ENCODE measurements around the gene PAFAH1B2.
"Not testable (repeated sequence)": the region's sequence is repeated elsewhere in the genome, so short reads cannot be mapped to it uniquely, and the experiment has no call there.

The PAFAH1B2 gene, protein sequence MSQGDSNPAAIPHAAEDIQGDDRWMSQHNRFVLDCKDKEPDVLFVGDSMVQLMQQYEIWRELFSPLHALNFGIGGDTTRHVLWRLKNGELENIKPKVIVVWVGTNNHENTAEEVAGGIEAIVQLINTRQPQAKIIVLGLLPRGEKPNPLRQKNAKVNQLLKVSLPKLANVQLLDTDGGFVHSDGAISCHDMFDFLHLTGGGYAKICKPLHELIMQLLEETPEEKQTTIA

DNA sequence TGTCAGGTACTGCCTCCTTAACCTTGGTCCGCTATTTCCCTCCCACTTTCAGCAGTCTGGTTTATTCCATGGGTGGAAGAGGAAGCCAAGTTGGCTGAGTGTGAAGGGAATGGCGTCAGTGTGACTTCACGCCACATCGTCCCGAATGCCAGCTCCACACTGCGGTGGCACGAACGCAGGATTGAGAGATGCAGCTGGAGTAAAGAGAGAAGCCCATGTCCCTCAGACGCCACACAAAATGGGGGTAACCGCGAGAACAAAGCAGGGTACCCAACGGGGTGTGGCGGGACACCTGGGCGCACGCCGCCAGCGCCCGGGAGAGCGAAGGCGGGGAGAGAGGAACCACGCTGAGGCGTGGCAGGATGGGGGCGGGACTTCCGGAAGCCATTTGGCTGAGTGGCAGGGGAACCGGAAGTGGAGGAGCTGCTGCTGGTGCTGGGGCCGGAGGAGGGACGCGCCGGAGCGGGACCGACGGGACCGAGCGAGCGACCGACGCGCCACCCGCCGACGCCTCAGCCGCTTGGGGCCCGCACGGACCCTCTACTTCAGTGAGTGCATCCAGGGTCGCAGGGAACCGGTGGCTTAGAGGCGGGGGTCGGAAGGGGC is at the start of gene PAFAH1B2:
TSS of gene PAFAH1B2 (plus strand) at position 417 of the 606 bp plus-strand sequence. CDS start 8,161 bp downstream, outside the sequence.
- DNase-seq = peak; percentile 98

DNA sequence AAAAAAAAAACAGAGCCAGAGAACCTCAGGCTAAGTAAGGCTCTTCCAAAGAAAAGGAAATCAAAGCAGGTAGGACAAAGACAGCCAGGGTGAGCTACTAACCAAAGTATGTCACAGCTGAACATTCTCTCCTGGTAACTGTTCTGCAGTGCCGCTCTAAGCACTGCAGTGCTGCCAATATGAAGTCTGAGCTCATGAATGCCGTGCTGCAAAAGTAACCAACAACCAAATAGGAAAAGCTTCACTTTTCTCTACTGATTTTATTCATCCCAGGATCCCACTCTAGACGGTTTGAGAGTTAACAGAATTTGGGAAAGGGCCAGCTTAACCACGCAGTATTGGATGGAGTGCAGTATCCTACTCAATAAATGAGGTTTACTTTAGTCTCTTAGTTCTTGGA is 49.3 kb upstream of the PAFAH1B2 start:
- no peak for DNase-seq

DNA sequence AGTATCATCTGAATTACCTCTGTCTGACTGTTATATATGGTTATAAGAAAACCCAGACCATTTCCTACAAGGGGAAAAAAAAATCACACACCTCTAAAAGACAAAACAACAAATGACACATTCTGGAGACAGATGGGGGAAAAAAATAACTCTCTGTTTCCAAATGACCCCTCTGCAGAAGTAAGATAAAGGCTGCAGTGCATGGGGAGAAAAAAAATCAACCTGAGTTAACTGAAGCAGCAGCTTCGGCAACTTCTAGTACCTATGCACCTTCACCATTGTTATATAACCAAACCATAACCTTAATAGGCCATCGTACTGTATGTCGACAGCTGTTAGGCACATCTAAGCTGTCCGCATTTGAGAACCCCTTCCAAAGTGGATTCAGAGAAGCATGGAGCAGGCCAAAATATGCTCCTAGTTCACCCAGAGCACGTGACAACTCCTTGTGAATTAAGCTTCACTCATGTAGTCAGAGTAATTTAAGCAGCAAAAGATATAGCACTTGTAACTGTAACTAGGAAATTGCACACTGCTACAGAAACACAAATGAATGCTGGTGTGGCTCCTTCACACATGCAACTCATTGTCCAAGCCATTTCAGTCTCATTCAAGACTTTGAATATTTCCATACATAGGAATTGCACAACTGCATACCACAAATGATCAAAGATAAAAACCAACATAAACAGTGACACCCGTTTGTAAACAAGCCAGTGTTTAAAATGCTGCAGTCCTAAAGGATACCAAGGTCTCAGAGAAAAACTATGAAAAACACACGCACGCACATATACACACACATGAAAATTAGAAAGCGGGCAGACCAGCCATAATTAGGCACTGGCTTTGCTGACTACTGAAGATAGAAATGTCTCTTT is 48.6 kb upstream of the PAFAH1B2 start:
- DNase-seq = no peak

DNA sequence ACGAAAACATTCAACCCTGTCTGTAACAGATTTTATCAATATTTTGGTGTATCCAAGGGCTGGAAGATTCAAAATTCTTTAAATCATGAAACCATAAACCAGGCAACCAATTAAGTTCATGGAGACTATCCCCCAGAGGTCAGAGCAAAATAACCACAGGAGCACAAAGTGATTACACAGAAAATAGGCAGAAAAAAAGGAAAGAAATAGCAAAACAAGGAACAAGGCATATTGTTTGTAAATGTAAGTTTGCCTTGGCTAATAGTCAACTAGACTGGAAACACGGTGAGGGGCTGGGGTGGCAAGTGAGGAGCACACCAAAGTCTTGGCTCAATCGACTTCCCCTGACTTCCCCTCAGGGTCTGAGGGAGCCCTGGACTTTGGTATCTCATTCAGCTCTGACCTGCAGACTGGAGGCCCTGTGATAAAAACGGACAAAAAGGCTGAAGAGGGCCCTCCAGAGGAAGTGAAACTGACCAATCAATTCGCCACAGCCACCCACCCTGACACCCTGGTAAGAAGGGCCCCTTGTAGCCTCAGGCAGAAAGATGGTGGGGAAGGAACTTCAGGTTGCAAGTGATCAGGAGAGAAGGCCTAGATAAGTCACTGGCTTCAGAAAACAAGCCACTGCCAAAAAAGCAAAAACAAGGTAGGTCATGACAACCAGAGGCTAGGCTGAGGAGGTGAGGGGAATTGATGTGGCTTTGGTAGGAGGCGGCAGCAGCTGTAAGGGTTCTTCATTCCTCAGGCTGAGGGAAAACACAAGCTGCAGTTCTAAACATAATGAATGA is 47.7 kb upstream of the PAFAH1B2 start:
- DNase-seq = peak; percentile 65

DNA sequence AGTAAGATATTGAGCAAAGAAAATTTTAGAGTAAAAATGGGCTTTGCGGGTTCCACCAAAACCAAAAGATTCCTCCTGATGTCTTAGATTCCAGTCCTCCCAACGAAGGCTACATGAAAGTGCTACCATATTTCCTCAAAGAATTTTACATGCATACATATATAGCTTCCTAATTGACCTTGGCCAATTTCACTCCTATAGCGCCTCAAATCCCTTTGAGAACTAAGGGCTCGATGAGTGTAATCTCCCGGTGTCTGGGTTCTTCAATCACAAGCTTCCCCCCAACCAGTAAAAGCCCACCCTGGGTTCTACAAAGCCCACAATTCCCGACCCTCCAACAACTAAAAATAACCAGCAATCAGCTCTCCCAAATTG is 47.1 kb upstream of the PAFAH1B2 start:
- no peak for DNase-seq

DNA sequence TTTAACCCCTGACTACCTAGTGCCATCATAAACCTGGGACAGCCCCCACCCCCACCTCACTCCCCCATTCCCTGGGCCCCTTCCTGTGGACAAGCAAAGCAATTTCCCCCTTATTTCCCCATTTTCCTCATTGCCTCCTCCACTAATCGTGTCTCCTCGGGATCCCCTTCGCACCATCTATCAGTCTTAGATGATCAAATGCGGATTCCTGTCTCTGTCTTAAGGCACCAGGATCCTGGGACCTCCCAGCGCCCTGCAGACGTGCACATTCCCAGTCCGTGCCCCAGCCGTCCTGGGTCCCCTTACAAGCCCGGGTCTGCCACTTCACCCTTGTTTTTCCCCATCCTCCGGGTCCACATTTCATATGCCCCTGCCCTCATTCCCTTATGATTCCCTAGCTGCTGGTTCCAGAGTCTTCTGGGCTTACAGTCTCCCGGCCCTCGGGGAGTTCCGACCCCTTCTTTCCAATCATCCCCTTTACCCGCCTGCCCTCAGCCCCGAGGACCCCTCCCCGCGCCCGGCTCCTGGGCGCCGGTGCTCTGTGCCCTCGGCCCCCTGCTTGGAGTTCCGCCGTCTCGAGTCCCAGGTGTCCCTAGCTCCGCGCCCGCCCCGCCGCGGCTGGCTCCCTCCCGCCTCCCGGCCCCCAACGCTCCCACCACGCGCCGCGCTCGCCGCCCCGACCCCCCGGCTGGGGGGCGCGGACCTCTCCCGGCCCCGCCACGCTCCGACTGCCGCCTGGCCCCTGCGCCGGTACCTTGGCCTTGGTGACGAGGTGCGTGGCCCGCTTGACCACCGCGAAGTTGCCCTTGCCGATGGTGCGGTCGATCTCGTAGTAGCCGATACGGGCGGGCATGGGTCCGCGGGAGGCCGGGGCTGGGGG is 46.5 kb upstream of the PAFAH1B2 start:
- DNase-seq = peak; percentile 79

DNA sequence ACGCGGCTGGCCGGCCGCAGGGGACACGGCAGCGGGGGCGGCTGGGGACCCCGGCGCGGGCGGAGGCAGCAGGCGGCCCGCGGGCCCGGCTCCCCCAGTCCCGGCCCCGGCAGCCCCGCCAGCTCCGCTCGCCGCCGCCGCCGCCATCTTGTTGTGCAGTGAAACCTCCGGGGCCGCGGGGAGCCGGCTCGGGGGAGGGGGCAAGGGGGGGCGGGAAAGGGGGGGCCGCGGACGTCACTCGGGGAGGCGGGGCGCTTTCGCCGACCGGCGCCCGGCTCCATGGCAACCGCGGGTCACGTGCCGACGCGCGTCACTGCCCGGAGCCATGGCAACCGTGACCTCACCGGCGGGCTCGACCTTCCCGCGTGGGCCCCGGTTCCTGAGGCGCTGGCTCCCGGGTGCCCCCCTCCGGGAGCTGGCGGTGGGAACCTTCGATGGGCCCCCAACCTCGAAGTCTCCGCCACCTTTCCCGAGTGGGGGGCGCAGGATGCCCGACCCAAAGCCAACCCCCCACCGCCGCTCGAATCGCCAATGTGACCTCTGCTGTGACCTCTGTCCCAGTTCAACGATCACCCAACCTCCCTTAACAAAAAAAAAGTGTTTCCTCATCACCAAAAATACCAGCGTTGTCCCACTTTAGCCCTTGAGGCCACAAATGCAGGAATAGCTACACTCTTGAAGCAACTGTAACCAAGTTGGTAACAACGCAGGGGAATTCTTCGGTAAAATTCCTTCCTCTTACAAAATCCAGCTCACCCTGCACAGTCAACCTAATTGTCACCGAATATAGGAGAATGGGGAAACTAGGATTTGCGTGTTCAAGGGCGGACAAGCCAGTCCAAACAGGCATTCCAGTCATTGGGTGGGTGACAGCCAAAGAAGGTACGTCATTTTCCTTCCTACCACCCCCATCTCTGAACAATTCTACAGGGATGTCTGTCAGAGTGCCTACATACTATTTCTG is 45.5 kb upstream of the PAFAH1B2 start, which contains the start of gene SIK3:
TSS of gene SIK3 (minus strand) at position 160 of the 964 bp plus-strand sequence. CDS start at position 147, 13 bp downstream.
- DNase-seq = peak; percentile 97

DNA sequence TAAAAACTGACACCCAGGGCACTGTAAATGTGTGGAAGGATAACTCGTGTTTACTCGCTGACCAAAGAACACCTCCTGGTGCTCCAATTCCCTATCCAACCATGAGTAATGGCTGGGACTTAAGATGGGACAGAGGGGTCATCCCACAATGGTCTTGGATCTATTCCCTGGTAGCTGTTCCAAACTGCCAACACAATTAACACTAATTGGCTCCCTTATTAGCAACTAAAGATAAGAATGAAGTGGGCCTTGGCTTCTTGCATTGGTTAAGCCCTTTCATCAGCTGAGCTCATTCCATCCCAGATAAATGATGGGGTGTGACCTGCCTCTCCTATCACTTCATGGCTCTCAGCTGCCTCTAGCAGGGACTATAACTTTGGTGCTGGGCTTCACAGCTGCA is 44.4 kb upstream of the PAFAH1B2 start:
- no peak for DNase-seq

DNA sequence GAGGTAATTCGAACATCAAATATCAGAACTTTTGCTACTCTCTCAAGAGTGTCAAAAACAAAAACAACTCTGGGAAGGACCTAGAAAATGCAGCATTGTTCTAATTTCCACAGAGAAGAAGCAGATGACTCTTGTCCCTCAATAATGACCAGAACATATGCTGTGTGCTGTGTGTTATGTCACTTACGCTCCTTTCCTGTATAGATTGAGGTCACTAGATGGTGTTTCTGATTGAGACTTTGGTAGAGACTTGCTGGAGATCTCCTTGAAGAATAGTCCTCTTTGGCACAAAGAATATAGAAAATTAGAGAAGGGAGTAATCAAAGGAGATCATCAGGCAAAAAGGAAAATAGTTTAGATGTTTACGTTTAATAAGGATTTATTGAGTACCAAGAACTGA is 43.5 kb upstream of the PAFAH1B2 start:
- DNase-seq = no peak

DNA sequence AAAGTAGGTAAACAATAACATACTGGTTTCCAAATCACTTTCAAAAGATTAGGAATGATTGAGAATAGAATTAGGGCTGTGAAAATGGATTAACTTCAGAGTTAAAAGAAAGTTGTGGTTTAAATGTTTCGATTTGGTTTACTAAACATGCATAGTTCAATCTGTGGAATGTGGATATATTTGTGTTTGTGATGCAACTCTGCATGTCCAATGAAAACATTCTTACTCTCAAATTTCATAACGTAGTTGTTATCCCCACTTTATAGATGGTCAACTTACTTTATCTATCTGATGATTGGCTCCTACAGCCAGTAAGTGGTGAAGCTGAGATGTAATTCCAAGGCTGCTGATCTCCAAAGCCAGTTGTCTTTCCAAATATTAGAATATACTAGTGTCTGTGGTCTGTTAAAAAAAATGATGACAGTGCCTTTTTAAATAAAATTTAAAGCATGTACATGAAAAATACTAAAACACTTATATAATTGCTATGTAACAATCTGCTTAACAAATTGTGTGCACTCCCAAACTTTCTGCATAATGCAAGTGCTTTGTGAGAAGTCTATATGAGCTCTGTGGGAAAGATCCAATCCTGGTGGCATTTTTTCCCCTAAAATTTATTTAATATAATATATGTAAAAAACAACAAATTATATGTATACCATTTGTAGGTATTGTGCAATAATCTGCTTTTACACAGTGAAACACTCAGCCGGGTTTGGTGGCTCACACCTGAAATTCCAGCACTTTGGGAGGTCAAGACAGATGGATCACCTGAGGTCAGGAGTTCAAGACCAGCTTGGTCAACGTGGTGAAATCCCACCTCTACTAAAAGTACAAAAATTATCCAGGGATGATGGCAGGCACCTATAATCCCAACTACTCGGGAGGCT is 36.1 kb upstream of the PAFAH1B2 start:
- DNase-seq = no peak

DNA sequence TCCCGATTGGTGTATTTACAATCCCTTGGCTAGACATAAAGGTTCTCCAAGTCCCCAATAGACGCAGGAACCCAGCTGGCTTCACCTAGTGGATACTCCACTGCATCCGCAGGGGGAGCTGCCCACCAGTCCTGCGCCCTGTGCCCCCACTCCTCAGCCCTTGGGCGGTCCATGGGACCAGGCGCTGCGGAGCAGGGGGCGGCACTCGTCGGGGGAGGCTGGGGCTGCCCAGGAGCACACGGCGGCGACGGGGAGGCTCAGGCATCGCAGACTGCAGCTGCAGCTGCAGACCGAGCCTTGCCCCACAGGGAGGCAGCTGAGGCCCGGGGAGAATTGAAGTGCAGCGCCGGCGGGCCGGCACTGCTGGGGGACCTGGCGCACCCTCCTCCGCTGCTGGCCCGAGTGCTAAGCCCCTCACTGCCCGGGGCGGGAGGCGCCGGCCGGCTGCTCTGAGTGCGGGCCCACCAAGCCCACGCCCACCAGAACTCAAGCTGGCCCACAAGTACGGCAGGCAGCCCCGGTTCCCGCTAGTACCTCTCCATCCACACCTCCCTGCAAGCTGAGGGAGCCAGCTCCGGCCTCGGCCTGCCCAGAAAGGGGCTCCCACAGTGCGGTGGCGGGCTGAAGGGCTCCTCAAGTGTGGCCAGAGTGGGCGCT is 33.7 kb upstream of the PAFAH1B2 start:
- DNase-seq = no peak

DNA sequence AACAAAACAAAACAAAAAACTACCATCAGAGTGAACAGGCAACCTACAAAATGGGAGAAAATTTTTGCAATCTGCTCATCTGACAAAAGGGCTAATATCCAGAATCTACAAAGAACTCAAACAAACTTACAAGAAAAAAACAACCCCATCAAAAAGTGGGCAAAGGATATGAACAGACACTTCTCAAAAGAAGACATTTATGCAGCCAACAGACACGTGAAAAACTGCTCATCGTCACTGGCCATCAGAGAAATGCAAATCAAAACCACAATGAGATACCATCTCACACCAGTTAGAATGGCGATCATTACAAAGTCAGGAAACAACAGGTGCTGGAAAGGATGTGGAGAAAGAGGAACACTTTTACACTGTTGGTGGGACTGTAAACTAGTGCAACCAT is 31.6 kb upstream of the PAFAH1B2 start:
- not testable (repeated sequence) for DNase-seq

DNA sequence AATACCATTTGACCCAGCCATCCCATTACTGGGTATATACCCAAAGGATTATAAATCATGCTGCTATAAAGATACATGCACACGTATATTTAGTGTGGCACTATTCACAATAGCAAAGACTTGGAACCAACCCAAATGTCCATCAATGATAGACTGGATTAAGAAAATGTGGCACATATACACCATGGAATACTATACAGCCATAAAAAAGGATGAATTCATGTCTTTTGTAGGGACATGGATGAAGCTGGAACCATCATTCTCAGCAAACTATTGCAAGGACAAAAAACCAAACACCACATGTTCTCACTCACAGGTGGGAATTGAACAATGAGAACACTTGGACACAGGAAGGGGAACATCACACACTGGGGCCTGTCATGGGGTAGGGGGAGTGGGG is 31.1 kb upstream of the PAFAH1B2 start:
- DNase-seq = not testable (repeated sequence)

DNA sequence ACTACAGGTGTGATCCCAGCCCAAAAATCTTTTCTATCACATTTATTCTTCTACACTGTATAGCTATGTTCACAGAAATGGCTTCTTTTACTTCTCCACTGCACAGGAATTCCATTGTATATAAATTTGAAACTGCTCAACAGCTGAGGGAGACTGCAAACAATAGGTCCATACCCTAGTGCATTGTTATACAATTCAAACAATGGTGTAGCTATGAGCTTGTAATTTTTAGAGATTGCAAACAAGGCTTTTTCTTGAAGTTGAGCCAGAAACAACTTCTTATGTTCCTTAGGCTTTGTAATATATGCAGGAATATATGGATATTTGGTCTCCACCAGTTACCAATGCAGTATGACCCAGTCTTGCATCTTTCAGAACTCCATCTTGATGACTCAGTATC is 26.4 kb upstream of the PAFAH1B2 start:
- DNase-seq = no peak

DNA sequence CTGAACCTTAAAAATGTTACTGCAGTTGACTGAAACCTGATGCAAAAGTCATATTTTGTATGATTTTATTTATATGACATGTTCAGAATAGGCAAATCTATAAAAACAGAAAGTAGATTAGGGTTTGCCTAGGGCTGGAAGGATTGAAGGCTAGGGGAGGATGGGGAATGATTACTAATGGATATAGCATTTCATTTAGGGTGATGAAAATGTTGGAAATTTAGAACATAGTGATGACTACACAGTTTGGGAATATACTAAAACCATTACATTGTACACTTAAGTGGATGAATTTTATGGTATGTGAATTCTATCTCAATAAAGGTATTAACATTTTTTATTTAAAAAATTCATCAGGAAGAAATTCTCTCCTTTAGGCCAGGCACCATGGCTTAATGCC is 22.9 kb upstream of the PAFAH1B2 start:
- DNase-seq = no peak

DNA sequence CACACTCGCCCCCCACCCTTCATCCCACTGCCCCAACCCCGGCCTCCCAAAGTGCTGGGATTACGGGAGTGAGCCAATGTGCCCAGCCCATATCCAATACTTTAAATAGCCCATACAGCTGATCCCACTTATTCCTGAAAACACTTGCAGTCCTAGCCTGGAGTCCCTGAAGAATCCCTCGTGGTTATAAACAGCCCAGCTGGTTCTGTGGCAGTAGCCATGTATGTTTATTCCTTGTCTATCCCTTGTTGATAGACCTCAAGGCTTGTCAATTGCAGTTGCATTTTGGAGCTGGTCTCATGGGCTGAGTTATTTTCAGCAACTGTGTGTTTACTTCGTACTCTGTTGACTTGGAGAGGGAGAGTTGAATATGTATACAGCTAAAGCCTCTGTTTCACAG is 21.5 kb upstream of the PAFAH1B2 start:
- no peak for DNase-seq

DNA sequence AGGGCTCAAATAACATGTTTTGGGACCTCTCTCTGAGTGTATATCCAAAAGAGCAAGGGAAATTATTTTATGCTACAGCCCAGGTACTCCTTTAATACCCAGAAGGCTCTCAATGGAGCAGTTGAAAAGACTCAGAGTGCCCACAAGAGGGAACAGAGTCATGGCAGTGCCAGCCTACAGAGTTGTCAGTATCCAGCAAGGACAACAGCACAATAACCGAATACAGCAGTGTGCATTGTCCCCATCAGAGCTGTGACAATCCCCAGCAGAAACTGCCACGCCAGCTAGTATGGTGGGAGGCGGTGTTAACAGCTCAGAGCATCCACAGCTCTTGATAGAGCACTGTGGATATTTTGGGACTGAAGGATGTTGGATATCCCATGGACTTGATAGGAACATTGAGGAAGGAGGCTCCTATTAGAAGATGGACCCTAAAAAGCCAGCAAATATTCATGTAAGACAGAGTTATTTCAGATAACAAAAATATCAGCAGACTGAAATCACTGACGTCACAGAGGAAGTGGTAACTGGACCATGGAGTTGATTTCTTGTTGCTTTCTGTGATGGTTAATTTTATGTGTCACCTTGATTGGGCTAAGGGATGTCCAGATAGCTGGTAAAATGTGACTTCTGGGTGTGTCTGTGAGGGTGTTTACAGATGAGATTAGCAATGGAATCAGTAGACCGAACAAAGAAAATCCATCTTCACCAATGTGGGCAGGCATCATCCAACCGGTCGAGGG is 17.7 kb upstream of the PAFAH1B2 start:
- DNase-seq = no peak

DNA sequence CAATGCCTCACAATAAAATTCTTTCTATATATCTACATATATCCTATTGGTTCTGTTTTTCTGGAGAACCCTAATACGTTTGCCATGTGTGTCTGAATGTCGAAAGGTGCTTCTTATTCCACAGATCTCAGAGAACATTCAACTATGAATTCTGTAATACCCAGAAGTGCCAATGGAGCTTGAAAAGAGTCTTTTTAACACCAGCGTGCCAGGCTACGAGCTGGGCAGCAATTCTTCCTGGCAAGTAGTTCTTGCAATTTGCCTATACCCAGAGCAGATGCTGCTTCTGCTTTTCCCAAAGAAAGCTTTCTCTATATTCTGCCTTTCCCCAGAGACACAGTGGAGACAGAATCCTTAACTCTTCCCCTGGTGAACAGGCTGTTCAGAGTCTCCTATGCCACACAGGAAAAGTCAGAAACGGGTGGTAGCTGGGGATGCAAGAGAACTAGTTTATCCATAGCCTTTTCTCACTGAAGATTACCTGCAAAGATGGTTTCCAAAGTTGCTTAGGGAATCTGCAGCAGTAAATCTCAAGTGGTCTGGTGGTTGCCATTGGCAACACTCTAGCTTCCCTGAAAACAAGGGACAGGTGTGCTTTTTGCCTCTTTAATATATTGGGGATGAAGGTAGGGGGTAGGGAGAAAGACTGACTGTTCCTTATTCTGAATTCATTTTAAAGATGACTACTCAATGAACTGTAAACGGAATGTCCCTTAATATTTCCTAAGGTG is 16.8 kb upstream of the PAFAH1B2 start:
- DNase-seq = no peak

All from activated CD8-positive, alpha-beta memory T cell treated with anti-CD3 and anti-CD28 coated beads for 24 hours (primary cell).